Astrocyte of the cerebellum (primary cell): ENCODE measurements around the gene SGO2.
A peak's percentile ranks its signal among the peaks of the same experiment; 100 is the strongest.

ENCODE experiments used
- DNase-seq: peaks from one replicate; pipeline ENCODE4 v3.0.0-alpha.2; 2011; ENCODE audit warnings: low read depth
- H3K4me3 ChIP-seq: 2 replicates; pipeline ENCODE4 v1.5.1; 2011; ENCODE audit warnings: mild to moderate bottlenecking, low read depth, low read length, moderate library complexity
- in situ Hi-C: cut with HindIII; loops from 2 replicates; pipeline ENCODE4 v1.10.0; 2017; ENCODE audit warnings: low sequenced_read_pairs
- TF ChIP-seq, protein P1 (sequence below): IDR thresholded peaks from 2 replicates; pipeline ENCODE4 v1.5.1; 2012; ENCODE audit warnings: low read length, low read depth, moderate library complexity, mild to moderate bottlenecking; ENCODE audit errors: missing control alignments

Gene SGO2

GRCh38 chr2:200509612-200510433 lies 16.2 kb upstream of the SGO2 start, which contains the start of gene KCTD18:
TSS of gene KCTD18 (minus strand) at chr2:200510068. CDS start at chr2:200507016, 3,052 bp downstream.
- in situ Hi-C loops = no loop called here
- H3K4me3 ChIP-seq = peak within 1 kb of the TSS; percentile 76
- TF ChIP-seq, protein P1, sequence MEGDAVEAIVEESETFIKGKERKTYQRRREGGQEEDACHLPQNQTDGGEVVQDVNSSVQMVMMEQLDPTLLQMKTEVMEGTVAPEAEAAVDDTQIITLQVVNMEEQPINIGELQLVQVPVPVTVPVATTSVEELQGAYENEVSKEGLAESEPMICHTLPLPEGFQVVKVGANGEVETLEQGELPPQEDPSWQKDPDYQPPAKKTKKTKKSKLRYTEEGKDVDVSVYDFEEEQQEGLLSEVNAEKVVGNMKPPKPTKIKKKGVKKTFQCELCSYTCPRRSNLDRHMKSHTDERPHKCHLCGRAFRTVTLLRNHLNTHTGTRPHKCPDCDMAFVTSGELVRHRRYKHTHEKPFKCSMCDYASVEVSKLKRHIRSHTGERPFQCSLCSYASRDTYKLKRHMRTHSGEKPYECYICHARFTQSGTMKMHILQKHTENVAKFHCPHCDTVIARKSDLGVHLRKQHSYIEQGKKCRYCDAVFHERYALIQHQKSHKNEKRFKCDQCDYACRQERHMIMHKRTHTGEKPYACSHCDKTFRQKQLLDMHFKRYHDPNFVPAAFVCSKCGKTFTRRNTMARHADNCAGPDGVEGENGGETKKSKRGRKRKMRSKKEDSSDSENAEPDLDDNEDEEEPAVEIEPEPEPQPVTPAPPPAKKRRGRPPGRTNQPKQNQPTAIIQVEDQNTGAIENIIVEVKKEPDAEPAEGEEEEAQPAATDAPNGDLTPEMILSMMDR = peak; percentile 74
- peak; percentile 44 for DNase-seq

DNA sequence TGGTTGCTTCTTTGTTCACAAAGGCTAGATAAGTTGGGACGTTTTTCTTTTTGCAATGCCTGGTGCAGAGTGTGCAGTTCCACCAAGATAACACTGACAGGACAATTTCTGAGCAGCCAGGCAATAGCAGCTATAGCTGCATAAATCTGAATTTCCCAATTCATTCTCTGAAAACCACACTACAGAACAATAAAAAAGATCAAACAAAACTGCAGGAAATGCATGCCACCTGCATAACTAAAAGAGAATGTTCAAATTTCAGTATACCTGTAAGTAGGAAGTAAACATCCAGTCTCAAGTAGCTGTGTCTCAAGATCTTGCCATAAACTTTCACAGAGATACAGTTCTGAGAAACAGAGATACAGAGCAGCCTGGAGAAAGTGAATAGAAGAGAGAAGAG lies 10.9 kb upstream of the SGO2 start:
- no peak overlapping the region for H3K4me3 ChIP-seq
- in situ Hi-C loops = no loop called here
- TF ChIP-seq, protein P1 = no peak
- no peak for DNase-seq

DNA sequence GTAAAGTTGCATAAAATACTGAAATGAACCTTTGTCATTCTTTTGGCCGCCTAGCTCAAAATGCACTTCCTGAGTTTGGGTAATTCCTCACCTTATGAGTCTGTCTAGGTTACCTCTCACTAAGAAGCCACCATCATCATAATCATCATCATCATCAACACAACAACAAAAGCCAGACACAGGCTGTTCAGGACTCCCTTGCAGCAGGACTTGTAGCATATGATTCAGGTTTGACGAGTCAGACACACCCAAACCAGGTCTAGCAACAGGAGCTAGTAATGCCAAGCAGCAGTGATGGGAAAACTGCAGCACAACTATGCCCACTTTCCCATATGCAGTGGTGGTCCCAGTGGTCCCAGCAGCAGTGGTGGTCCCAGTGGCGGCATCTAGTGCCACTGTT lies 2.8 kb upstream of the SGO2 start:
- no peak overlapping the region for H3K4me3 ChIP-seq
- TF ChIP-seq, protein P1 = no peak
- DNase-seq = no peak
- in situ Hi-C loops = no loop called here

DNA sequence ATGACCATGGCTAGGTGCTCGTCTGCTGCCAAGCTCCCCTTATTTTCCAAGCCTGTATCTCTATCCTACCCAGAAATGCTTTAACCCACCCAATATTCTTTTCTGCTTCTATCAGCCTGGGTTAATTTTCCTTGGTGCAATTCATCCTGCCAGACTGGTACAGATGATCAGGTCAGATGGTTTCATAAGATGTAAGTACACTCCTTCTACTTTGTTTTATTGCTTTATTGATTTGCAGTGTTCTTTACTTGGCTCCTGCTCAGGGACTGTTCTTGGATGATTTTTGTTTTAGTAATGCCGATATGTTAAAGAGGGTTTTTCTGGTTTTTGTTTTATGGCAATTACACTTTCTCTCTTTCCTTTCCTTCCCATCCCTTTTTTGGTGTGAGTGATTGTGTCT lies 2.4 kb upstream of the SGO2 start:
- TF ChIP-seq, protein P1 = no peak
- no peak overlapping the region for H3K4me3 ChIP-seq
- in situ Hi-C loops = no loop called here
- no peak for DNase-seq

DNA sequence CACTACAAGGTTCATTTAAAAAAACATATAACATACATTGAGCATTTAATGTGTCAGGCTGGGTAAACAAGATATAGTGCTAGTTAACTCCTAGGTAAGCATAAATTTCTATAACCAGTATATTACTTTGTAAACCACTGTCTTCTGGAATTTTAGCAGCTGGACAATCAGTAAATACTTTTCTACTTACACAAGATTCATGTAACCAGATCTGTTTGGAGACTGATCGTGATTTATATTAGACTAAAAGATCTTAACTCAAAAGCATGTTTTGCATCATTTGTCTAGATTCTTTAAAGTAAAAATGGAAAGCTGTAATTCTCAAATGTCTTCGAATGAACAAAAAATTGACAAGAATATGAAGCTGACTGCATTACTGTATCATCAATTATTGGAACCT lies 941 bp upstream of the SGO2 start:
- no peak for DNase-seq

DNA sequence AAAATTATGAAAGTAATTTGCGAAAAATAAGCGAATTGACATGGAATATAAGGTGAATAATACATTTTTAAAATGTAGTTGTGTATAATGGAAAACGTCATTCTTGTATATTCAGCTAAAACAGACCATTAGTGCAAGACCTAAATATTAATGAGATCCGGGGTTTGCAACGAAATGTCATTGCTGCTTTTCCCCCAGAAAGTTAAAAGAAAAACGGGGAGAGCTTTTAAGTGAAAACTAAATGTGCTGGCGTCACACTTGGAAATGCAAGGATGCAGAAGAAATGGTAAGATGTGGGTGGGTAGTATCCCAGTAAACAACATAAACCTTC lies 491 bp upstream of the SGO2 start:
- no peak for DNase-seq
- TF ChIP-seq, protein P1 = no peak
- in situ Hi-C loops = no loop called here
- H3K4me3 ChIP-seq = peak overlapping the region; percentile 81

More for the DNA sequence above, 941 bp upstream of the SGO2 start:
- TF ChIP-seq, protein P1 = no peak
- in situ Hi-C loops = no loop called here
- no peak overlapping the region for H3K4me3 ChIP-seq

- no peak for DNase-seq
- in situ Hi-C loops = no loop called here
These were observed 2.2 kb downstream of the SGO2 start for GRCh38 chr2:200528228-200528627.

More at GRCh38 chr2:200528228-200528627, 2.2 kb downstream of the SGO2 start:
- no peak overlapping the region for H3K4me3 ChIP-seq
- TF ChIP-seq, protein P1 = no peak
